ENCODE measurements around the gene DOCK10.

DNA sequence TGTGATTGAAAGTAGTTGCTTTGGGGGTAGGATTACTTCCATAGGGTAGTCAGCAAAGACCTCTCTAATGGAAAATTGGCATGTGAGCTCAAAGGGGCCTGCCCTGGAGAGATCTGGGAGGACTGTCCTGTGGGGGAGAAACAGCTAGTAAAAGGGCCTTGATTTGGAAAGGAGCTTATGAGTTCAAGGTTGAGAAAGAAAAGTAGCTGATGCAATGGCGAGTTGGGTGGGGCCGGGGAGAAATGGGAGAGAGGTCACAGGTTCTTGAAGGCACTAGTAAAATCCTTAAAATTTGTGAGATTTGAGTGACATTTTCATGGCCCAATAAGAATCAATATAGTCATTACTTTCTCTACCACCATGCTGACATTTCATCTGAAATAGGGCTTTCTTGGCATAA, 244.1 kb downstream of the DOCK10 start:
- TF ChIP-seq, protein P1, sequence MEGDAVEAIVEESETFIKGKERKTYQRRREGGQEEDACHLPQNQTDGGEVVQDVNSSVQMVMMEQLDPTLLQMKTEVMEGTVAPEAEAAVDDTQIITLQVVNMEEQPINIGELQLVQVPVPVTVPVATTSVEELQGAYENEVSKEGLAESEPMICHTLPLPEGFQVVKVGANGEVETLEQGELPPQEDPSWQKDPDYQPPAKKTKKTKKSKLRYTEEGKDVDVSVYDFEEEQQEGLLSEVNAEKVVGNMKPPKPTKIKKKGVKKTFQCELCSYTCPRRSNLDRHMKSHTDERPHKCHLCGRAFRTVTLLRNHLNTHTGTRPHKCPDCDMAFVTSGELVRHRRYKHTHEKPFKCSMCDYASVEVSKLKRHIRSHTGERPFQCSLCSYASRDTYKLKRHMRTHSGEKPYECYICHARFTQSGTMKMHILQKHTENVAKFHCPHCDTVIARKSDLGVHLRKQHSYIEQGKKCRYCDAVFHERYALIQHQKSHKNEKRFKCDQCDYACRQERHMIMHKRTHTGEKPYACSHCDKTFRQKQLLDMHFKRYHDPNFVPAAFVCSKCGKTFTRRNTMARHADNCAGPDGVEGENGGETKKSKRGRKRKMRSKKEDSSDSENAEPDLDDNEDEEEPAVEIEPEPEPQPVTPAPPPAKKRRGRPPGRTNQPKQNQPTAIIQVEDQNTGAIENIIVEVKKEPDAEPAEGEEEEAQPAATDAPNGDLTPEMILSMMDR (IDR thresholded peaks at IDR 0.05): no peak
- no peak for TF ChIP-seq EP300 (IDR thresholded peaks at IDR 0.05)

All from sigmoid colon (tissue), 4 donors.